ENCODE results near the gene BIRC5.

The BIRC5 gene

GRCh38 chr17:78253946-78254672 is 40.1 kb downstream of the BIRC5 start:
- TF ChIP-seq CTCF (IDR thresholded peaks at IDR 0.05; ENCODE audit: low read length, missing control alignments), result no peak
- peak; percentile 81 for DNase-seq (ENCODE audit: low read depth)
- peak overlapping the region; percentile 72 for H3K4me3 ChIP-seq (replicated peaks; ENCODE audit: low read depth, low read length)

DNA sequence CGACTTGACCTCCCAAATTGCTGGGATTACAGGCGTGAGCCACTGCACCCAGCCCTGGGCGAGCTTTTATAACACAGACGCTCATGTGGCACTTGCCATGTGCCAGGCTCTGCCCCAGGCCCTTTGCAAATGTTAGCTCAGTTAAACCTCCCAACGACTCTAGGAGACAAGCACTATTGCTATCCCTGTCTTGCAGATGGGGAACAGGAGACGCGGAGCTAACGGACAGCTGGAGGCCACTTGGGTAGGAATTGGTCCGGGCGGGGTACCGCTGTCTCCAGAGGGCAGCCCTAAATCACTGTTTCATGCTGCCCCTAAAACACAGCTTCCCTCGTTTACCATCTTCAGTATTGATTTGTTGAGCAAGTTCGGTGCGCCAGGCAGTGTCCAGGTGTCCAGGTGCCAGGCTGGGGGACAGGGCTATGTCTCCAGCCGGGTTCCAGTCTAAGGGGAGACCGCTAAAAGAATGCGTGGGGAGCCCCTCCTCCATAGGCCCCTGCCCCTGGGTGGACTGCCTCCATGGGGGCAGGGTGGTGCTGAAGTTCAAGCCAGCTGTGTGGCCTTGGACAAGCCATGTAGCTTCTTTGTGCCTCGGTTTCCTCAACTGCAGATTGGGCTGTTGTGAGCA is 41.1 kb downstream of the BIRC5 start:
- H3K4me3 ChIP-seq (replicated peaks; ENCODE audit: low read depth, low read length), result no peak overlapping the region
- no peak for DNase-seq (ENCODE audit: low read depth)
- TF ChIP-seq CTCF (IDR thresholded peaks at IDR 0.05; ENCODE audit: low read length, missing control alignments), result no peak

GRCh38 chr17:78255953-78256706 is 42.1 kb downstream of the BIRC5 start:
- no peak for DNase-seq (ENCODE audit: low read depth)
- TF ChIP-seq CTCF (IDR thresholded peaks at IDR 0.05; ENCODE audit: low read length, missing control alignments), result no peak
- no peak overlapping the region for H3K4me3 ChIP-seq (replicated peaks; ENCODE audit: low read depth, low read length)

- TF ChIP-seq CTCF (IDR thresholded peaks at IDR 0.05; ENCODE audit: low read length, missing control alignments), result no peak
- no peak overlapping the region for H3K4me3 ChIP-seq (replicated peaks; ENCODE audit: low read depth, low read length)
- no peak for DNase-seq (ENCODE audit: low read depth)
Measured at GRCh38 chr17:78256707-78257591, 42.9 kb downstream of the BIRC5 start.

DNA sequence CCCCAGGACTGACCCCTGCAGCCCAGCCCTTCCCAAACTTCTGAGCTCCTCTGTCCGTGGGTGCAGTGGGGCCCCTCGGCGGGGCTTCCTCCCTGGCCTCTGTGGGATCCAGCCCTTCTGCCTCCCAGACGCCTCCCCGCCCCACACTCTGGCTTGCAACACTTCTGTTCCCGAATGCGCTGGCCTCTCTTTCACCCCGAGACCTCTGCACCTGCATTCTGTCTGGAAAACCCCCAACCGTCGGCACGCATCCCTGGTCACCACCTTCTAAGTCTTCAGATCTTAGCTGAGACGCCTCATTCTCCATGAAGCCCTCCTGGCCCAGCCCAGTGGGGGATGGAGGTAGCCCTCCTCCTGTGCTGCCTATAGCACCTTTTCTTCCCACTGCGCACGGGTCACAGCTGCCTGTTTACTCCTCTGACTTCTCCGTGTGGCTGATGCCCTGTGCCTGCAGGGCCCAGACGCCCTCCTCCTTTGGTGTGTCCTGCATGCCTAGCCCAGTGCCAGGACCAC is 43.8 kb downstream of the BIRC5 start:
- DNase-seq (ENCODE audit: low read depth), result peak; percentile 41
- no peak for TF ChIP-seq CTCF (IDR thresholded peaks at IDR 0.05; ENCODE audit: low read length, missing control alignments)
- H3K4me3 ChIP-seq (replicated peaks; ENCODE audit: low read depth, low read length), result no peak overlapping the region
